Epithelial cell of umbilical artery (primary cell): Measurements from ENCODE around the gene IGSF21. TPM values are rescaled to one million over a fixed set of nuclear protein-coding genes. Genes with fewer than 3 reads are reported as not detected.

Source experiments
- total RNA-seq: library from RNA; depleted of rRNA; stranded (reverse); fragments of >200 nt; gene quantifications from 2 replicates; pipeline ENCODE4 v1.2.3, GENCODE V29; 2014

Gene IGSF21
- total RNA-seq = not detected in 2 replicates

DNA sequence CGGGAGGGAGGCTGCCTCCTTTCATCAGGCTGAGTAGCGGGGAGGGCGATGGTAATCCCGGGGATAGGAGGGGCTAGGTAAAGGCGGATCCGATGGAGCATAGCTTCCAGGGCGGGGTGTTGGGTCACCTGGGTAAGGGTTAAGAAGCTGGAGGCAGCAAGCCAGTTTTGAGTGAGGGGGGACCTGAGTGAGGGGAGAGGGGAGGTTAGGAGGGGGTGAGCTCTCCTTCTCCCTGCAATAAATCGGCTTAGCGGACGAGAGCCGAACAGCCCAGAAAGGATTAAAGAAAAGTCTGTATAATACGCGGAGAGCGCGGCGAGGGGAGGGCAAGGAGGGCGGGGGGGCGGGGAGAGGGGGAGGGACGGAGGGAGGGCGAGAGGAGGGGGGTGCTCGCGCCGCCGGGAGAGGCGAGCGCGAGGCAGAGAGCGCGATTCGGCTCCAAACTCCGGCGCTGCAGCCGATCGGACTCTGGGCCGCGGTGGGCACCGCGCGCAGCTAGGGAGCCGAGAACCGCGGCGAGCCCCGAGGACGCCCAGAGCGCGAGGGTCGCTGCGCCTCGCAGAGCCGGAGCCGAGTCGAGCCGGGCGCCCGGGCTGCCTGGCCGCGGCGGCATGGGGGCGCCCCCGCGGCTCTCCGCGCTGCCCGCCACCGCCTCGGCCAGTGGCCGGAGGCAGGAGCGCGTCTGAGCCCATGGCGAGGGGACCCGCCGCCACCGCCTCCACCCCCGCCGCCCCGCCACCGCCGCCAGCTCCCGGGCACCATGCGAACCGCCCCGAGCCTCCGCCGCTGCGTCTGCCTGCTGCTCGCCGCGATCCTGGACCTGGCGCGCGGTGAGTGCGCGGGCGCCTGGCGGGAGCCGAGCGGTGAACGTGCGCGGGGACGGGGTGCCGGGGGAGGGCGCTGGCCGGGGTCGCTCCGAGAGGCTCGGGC lies at the start of gene IGSF21:
Gene IGSF21, plus strand, starts transcription at position 430 of the 930 bp plus-strand sequence. Its CDS starts 331 bp downstream, at position 761.

